ENCODE results near the gene C14orf93.

DNA sequence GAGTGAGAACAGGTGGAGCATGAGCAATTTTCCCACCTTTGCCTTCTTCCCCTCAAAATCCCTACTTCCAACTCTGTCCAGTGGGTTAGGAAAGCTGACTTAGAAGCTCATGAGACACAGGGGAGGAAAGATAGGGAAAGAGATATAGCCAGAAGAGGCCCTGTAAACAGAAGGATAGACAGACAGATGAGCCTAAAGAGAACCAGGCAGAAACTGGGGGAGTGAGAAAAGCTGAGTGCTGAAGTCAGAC is 32.6 kb downstream of the C14orf93 start:
- TF ChIP-seq POLR2A (IDR thresholded peaks at IDR 0.05; ENCODE audit: low read depth): no peak
- TF ChIP-seq, protein P1, sequence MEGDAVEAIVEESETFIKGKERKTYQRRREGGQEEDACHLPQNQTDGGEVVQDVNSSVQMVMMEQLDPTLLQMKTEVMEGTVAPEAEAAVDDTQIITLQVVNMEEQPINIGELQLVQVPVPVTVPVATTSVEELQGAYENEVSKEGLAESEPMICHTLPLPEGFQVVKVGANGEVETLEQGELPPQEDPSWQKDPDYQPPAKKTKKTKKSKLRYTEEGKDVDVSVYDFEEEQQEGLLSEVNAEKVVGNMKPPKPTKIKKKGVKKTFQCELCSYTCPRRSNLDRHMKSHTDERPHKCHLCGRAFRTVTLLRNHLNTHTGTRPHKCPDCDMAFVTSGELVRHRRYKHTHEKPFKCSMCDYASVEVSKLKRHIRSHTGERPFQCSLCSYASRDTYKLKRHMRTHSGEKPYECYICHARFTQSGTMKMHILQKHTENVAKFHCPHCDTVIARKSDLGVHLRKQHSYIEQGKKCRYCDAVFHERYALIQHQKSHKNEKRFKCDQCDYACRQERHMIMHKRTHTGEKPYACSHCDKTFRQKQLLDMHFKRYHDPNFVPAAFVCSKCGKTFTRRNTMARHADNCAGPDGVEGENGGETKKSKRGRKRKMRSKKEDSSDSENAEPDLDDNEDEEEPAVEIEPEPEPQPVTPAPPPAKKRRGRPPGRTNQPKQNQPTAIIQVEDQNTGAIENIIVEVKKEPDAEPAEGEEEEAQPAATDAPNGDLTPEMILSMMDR (IDR thresholded peaks at IDR 0.05): no peak
- no peak for TF ChIP-seq EP300 (IDR thresholded peaks at IDR 0.05)

Data from esophagus muscularis mucosa (tissue), 4 donors.